Karpas-422 (cell line): ENCODE data around the gene TEKT1. TPM values are rescaled to one million over a fixed set of nuclear protein-coding genes. Genes with fewer than 3 reads are reported as not detected.
"Not testable (repeated sequence)": the region's sequence is repeated elsewhere in the genome, so short reads cannot be mapped to it uniquely, and the experiment has no call there.

Source experiments
- DNase-seq: peaks from one replicate; pipeline ENCODE4 v3.0.0-alpha.2; 2015
- H2AFZ ChIP-seq: fragments of 200-600 bp; sonication (generic); 2 replicates; pipeline ENCODE4 v1.6.1; 2014; ENCODE audit warnings: antibody characterized with exemption, low read length, mixed read lengths
- H3K27ac ChIP-seq: fragments of 200-600 bp; sonication (generic); 2 replicates; pipeline ENCODE4 v1.5.1; 2014; ENCODE audit warnings: mild to moderate bottlenecking, low read length, moderate library complexity
- H3K27me3 ChIP-seq: fragments of 200-600 bp; sonication (generic); 2 replicates; pipeline ENCODE4 v1.6.1; 2014; ENCODE audit warnings: low read length, mixed read lengths
- H3K36me3 ChIP-seq: fragments of 200-600 bp; sonication (generic); 2 replicates; pipeline ENCODE4 v1.6.1; 2014; ENCODE audit warnings: low read length, mixed read lengths; ENCODE audit not compliant: insufficient read depth
- H3K4me1 ChIP-seq: fragments of 200-600 bp; sonication (generic); 2 replicates; pipeline ENCODE4 v1.6.1; 2014; ENCODE audit warnings: mild to moderate bottlenecking, low read length, mixed read lengths
- H3K4me2 ChIP-seq: fragments of 200-600 bp; sonication (generic); 2 replicates; pipeline ENCODE4 v1.6.1; 2014; ENCODE audit warnings: low read length, low read depth, mild to moderate bottlenecking; ENCODE audit not compliant: poor library complexity, severe bottlenecking
- H3K4me3 ChIP-seq: fragments of 200-600 bp; sonication (generic); 2 replicates; pipeline ENCODE4 v1.5.1; 2014; ENCODE audit warnings: mild to moderate bottlenecking, antibody characterized with exemption, low read length, mixed read lengths
- H3K79me2 ChIP-seq: fragments of 200-600 bp; sonication (generic); 2 replicates; pipeline ENCODE4 v1.6.1; 2014; ENCODE audit warnings: mild to moderate bottlenecking, low read length, mixed read lengths
- H3K9ac ChIP-seq: fragments of 200-600 bp; sonication (generic); 2 replicates; pipeline ENCODE4 v1.6.0; 2014; ENCODE audit warnings: low read length
- H3K9me2 ChIP-seq: fragments of 200-600 bp; sonication (generic), shearing (Covaris generic); replicated peaks from 2 replicates; pipeline ENCODE4 v1.6.0; 2014; ENCODE audit warnings: mild to moderate bottlenecking, low read length, moderate library complexity; ENCODE audit not compliant: insufficient read depth
- H3K9me3 ChIP-seq: fragments of 300-700, 200-600 bp; sonication (generic); 2 replicates; pipeline ENCODE4 v1.6.1; 2014; ENCODE audit warnings: low read length, mixed read lengths
- H4K20me1 ChIP-seq: fragments of 200-600 bp; sonication (generic); 2 replicates; pipeline ENCODE4 v1.6.1; 2014; ENCODE audit warnings: mild to moderate bottlenecking, antibody characterized with exemption, low read length, low read depth; ENCODE audit not compliant: insufficient read depth
- total RNA-seq: library from RNA; depleted of rRNA; stranded (reverse); fragments of >200 nt; shearing (Covaris generic); gene quantifications from 2 replicates; pipeline ENCODE4 v1.2.3, GENCODE V29; 2014; ENCODE audit warnings: low replicate concordance

TEKT1 gene
- total RNA-seq, 1 experiment from 2014 or later, result not detected

DNA sequence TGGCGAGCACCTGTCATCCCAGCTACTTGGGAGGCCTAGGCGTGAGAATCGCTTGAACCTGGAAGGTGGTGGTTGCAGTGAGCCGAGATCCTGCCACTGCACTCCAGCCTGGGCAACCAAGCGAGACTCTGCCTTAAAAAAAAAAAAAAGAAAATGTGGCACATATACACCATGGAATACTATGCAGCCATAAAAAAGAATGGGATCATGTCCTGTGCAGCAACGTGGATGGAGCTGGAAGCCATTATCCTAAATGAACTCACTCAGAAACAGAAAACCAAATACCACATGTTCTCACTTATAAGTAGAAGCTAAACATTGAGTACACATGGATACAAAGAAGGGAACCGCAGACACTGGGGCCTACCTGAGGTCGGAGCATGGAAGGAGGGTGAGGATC is 56.6 kb downstream of the TEKT1 start:
- not testable (repeated sequence) for H3K27me3 ChIP-seq, H3K4me3 ChIP-seq, H3K79me2 ChIP-seq, DNase-seq, H2AFZ ChIP-seq, H3K36me3 ChIP-seq, H3K4me2 ChIP-seq, H3K4me1 ChIP-seq, H3K9me2 ChIP-seq, H4K20me1 ChIP-seq, H3K27ac ChIP-seq, H3K9ac ChIP-seq, H3K9me3 ChIP-seq

DNA sequence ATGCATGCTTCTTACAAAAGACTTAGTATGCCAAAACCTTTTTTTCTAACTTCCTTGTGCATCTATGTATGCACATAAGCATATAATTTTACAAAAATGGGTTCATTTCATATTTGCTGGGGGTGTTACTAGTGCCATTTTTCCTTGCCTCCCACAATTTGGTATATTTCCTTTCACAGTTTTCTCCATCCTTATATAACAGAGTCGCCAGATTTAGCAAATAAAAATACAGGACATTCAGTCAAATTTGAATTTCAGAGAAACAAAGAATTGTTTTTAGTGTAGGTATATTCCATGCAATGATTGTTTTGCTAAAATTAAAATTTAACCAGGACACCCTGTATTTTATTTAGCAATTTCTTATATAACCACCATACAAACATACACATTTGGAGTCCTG is 59.5 kb downstream of the TEKT1 start:
- no peak for DNase-seq
- H4K20me1 ChIP-seq, result no peaks in the 10 kb centered on the region
- H3K36me3 ChIP-seq, result no peaks in the 10 kb centered on the region
- peaks cover 3% of the 10 kb centered on the region; the same call in 1 of the 2 replicates for H3K9me3 ChIP-seq
- no peak overlapping the region for H2AFZ ChIP-seq
- no peak overlapping the region for H3K9ac ChIP-seq
- H3K27ac ChIP-seq, result no peak overlapping the region
- no peaks in the 10 kb centered on the region for H3K79me2 ChIP-seq
- no peak overlapping the region for H3K4me3 ChIP-seq
- no peak overlapping the region for H3K4me2 ChIP-seq
- H3K4me1 ChIP-seq, result no peaks in the 10 kb centered on the region
- no peaks in the 10 kb centered on the region for H3K27me3 ChIP-seq
- H3K9me2 ChIP-seq, result no peaks in the 10 kb centered on the region

DNA sequence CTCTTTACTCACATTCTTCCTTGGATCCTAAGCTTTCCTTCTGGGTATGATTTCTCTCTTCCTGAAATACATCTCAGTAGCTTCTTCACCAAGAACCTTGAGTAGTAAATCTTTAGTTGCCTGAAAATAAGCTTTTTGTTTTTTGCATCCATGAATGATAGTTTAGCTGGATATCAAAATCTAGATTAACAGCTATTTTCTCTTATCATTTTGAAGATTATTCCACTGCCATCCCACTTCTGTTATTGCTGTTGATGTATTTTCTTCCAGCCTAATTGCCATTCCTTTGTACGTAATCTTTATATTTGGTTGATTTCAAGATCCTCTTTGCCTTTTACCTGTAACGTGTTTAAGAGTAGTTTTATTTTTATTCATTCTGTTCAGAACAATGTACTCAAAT is 63.1 kb downstream of the TEKT1 start:
- Histone ChIP-seq H4K20me1 (no peaks in the 10 kb centered on the region), H2AFZ (no peak overlapping the region), H3K9me2 (no peaks in the 10 kb centered on the region), H3K36me3 (no peaks in the 10 kb centered on the region), H3K79me2 (no peaks in the 10 kb centered on the region), H3K9me3 (peaks cover 3% of the 10 kb centered on the region; the same call in 1 of the 2 replicates), H3K4me2 (no peak overlapping the region), H3K4me3 (no peak overlapping the region), H3K9ac (no peak overlapping the region), H3K4me1 (no peaks in the 10 kb centered on the region), H3K27ac (no peak overlapping the region), H3K27me3 (no peaks in the 10 kb centered on the region)
- no peak for DNase-seq

DNA sequence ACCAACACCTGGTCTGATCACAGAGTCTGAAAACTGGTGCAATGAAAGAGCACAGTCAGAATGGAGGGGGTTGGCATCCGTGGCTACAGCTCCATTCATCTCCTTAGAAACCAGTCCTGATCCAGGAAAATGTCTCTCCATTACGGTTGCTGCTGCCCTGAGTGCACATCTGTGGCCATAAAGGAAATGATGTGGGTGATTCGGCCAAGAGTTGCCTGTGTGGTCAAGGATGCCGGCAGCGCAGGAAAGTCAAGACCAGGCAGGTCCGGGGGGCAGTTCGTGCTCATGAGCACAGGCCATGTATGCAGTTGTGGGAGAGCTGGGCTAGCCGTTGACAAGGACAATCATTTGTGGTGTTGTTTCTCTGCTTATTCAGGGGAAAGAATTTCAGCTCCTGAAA is 69.8 kb downstream of the TEKT1 start:
- no peaks in the 10 kb centered on the region for H3K79me2 ChIP-seq
- no peak overlapping the region for H3K9ac ChIP-seq
- no peak overlapping the region for H2AFZ ChIP-seq
- H4K20me1 ChIP-seq, result no peaks in the 10 kb centered on the region
- no peaks in the 10 kb centered on the region for H3K27me3 ChIP-seq
- H3K4me2 ChIP-seq, result no peak overlapping the region
- no peaks in the 10 kb centered on the region for H3K9me2 ChIP-seq
- H3K4me1 ChIP-seq, result no peaks in the 10 kb centered on the region
- H3K36me3 ChIP-seq, result no peaks in the 10 kb centered on the region
- no peak overlapping the region for H3K4me3 ChIP-seq
- H3K27ac ChIP-seq, result no peak overlapping the region
- DNase-seq, result no peak
- H3K9me3 ChIP-seq, result no peaks in the 10 kb centered on the region

DNA sequence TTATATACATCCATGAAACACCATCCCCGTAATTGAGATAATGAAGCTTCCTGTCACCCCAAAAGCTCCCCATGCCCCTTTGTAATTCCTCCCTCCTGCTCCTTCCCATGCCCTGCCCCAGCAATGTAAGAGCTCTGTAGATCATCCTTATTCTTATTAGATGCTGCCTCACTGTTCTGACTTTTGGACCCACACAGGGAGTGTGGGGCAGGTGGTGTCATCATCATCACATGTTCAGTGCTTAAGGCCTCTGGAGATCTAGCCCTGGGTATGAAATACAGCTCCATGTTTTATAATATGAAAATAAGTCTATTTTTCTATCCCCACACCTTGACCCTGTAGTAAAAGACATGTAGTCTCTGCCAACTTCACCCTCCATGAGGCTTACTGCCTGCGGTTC is 73.8 kb downstream of the TEKT1 start:
- Histone ChIP-seq H4K20me1 (no peaks in the 10 kb centered on the region), H3K4me2 (no peak overlapping the region), H3K79me2 (no peaks in the 10 kb centered on the region), H3K9me2 (no peaks in the 10 kb centered on the region), H3K9ac (no peak overlapping the region), H3K36me3 (no peaks in the 10 kb centered on the region), H3K9me3 (no peaks in the 10 kb centered on the region), H3K27ac (no peak overlapping the region), H3K4me1 (peaks cover 3% of the 10 kb centered on the region; the same call in 1 of the 2 replicates), H3K4me3 (no peak overlapping the region), H3K27me3 (no peaks in the 10 kb centered on the region), H2AFZ (no peak overlapping the region)
- no peak for DNase-seq

DNA sequence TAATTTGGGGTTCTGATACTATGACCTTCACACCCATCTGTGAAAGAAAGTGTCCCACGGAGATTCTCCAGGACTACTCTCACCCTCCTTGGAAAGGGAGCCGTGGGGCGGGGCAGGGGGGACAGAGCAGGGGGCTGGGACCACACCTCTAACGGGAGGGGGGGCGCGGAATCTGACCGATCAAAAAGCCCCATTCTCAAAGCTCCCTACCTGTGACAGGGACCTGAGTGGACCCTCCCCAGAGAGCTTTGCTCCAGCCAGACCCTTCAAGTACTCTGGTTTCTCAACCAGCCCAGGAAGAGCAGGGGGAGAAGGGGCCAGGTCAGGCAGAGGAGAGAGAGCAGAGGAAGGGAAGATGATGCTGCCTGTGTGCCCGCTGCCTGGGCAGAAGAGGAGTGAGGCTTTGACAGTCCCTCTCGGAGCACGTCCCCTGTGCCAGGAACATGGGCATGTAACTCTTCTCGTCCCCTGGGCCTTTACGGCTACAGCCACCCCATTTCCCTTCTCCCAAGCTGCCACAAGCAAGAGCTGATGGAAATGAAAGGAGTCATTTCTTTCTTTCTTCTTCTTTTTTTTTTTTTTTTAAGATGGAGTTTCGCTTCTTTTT is 75.0 kb downstream of the TEKT1 start:
- no peaks in the 10 kb centered on the region for H3K9me3 ChIP-seq
- H3K27ac ChIP-seq, result no peak overlapping the region
- H3K36me3 ChIP-seq, result no peaks in the 10 kb centered on the region
- no peaks in the 10 kb centered on the region for H3K79me2 ChIP-seq
- peak overlapping the region; percentile 58 for H3K9ac ChIP-seq
- H4K20me1 ChIP-seq, result no peaks in the 10 kb centered on the region
- H3K9me2 ChIP-seq, result no peaks in the 10 kb centered on the region
- no peaks in the 10 kb centered on the region for H3K27me3 ChIP-seq
- peaks cover 3% of the 10 kb centered on the region; the same call in 1 of the 2 replicates for H3K4me1 ChIP-seq
- H2AFZ ChIP-seq, result no peak overlapping the region
- DNase-seq, result no peak
- H3K4me2 ChIP-seq, result peak overlapping the region; percentile 61
- H3K4me3 ChIP-seq, result peak overlapping the region; percentile 58; the same call in 1 of the 2 replicates

DNA sequence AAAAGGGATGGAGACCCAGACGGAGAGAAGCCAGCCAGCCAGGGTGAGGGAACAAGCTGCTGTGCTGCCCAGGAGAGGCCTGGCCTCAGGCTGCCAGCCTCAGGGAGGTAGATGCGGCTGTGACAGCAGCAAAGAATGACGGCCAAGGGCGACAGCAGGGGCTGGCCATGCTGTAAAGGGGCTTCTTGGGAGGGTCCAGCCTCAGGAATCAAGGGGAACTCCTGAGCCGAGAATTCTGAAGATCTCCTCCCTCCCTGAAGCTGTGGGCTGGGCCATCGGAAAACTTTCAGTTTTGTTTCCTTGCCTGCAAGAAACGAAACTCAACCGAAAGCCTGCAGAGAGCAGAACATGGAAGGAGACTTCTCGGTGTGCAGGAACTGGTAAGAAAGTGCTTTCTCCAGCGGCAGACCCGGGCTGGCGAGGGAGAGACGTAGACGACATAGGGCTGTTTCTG is 75.8 kb downstream of the TEKT1 start, which contains the start of gene XAF1:
Gene XAF1, plus strand, starts transcription at position 316 of the 454 bp plus-strand sequence. Its CDS starts 33 bp downstream, at position 349.
- H3K79me2 ChIP-seq, result no peaks in the 10 kb centered on the region
- H3K9me3 ChIP-seq, result no peaks in the 10 kb centered on the region
- no peaks in the 10 kb centered on the region for H3K36me3 ChIP-seq
- peaks cover 3% of the 10 kb centered on the region; the same call in 1 of the 2 replicates for H3K4me1 ChIP-seq
- H4K20me1 ChIP-seq, result no peaks in the 10 kb centered on the region
- H3K4me3 ChIP-seq, result peak within 1 kb of the TSS; percentile 58; the same call in 1 of the 2 replicates
- no peak within 1 kb of the TSS for H3K27ac ChIP-seq
- H3K27me3 ChIP-seq, result no peaks in the 10 kb centered on the region
- peak within 1 kb of the TSS; percentile 95 for H2AFZ ChIP-seq
- H3K9ac ChIP-seq, result peak within 1 kb of the TSS; percentile 58
- peak within 1 kb of the TSS; percentile 61 for H3K4me2 ChIP-seq
- DNase-seq, result peak; percentile 47
- H3K9me2 ChIP-seq, result no peaks in the 10 kb centered on the region

DNA sequence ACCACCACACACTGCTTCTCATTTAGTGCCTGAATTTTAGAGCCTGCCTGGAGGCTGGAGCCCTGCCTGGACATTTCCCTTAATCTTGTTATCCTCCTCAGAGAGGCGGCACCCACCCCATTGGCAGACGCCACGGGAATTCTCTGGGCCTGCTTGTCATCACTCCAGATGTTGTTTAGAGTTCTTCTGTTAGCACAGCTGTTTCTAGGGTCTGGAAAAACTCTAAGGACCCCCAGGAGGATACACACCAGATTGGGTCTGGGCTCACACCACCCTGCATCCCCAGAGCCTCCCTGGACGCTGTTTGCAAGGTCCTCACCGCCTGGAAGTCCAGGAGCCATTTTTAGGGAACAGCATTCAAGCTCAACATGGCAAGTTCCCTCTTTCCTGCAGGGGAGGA is 76.2 kb downstream of the TEKT1 start:
- H3K4me3 ChIP-seq, result peak overlapping the region; percentile 58; the same call in 1 of the 2 replicates
- peak overlapping the region; percentile 61 for H3K4me2 ChIP-seq
- H3K9ac ChIP-seq, result peak overlapping the region; percentile 58; the same call in 1 of the 2 replicates
- peaks cover 3% of the 10 kb centered on the region; the same call in 1 of the 2 replicates for H3K4me1 ChIP-seq
- no peaks in the 10 kb centered on the region for H3K9me2 ChIP-seq
- H3K36me3 ChIP-seq, result no peaks in the 10 kb centered on the region
- peak overlapping the region; percentile 95; the same call in 1 of the 2 replicates for H2AFZ ChIP-seq
- no peak overlapping the region for H3K27ac ChIP-seq
- no peak for DNase-seq
- H3K9me3 ChIP-seq, result no peaks in the 10 kb centered on the region
- no peaks in the 10 kb centered on the region for H3K79me2 ChIP-seq
- H4K20me1 ChIP-seq, result no peaks in the 10 kb centered on the region
- no peaks in the 10 kb centered on the region for H3K27me3 ChIP-seq
